Mucosa of descending colon (tissue), 3 donors: ENCODE results near the gene RAP1A. TPM values are rescaled to one million over a fixed set of nuclear protein-coding genes. Genes with fewer than 3 reads are reported as not detected.
A peak's percentile ranks its signal among the peaks of the same experiment; 100 is the strongest.

Source experiments
- ATAC-seq: fragments of 200-7000 bp; cut with Tn5 transposase; one replicate; pipeline ENCODE4 v1.9.1; 2020; ENCODE audit warnings: mild to moderate bottlenecking, moderate library complexity
- DNase-seq, 3 donors: peaks; one replicate each; pipeline ENCODE4 v3.0.0-alpha.2; 2020
- H3K36me3 ChIP-seq: fragments of 200-600 bp; one replicate; pipeline ENCODE4 v1.8.0; 2021; ENCODE audit warnings: low read depth, mild to moderate bottlenecking
- H3K4me1 ChIP-seq: fragments of 200-600 bp; one replicate; pipeline ENCODE4 v1.8.0; 2021; ENCODE audit warnings: low read depth, mild to moderate bottlenecking
- H3K4me3 ChIP-seq: fragments of 200-600 bp; one replicate; pipeline ENCODE4 v1.8.0; 2021; ENCODE audit warnings: mild to moderate bottlenecking
- H3K9me3 ChIP-seq: fragments of 200-600 bp; one replicate; pipeline ENCODE4 v1.8.0; 2021; ENCODE audit warnings: mild to moderate bottlenecking
- CTCF ChIP-seq: fragments of 200-600 bp; IDR thresholded peaks from one replicate; pipeline ENCODE4 v1.8.0; 2022; ENCODE audit warnings: antibody characterized with exemption, mild to moderate bottlenecking
- intact Hi-C, 2 donors: fragments of 100-400 bp; cut with DNase I in 1 of 2; cut with micrococcal nuclease in 1 of 2; formaldehyde crosslinking; loops; one replicate each; pipeline versions ENCODE4 v1.11.0 to v1.11.1; 2022; cut with DNase I, micrococcal nuclease
- total RNA-seq, 3 donors: library from RNA; stranded (reverse); fragmentation: NEBNext Ultra II Directional in 2 of 3; extraction: Animal tissue kit (Norgen Biotek cat#: 25700) in 2 of 3; gene quantifications; one replicate each; pipeline versions ENCODE4 v1.2.1 to v1.2.4, GENCODE V29; 2021 to 2023
- donor health status: DM: no; HTN: no; CAD: no; lungs with moderate emphysema.
- donor health status: DM: no; HTN: no; CAD: no.
- donor health status: DM: no; HTN: yes; CAD: no.

RAP1A gene
- total RNA-seq, 3 donors from 2014 or later, result 84.4 to 272 (median 95.4) TPM

GRCh38 chr1:111690306-111690617, 70.7 kb downstream of the RAP1A start:
- DNase-seq (peak in 1 of 3 donors; percentile 44), ATAC-seq (no peak)
- Histone ChIP-seq H3K9me3 (no peaks in the 10 kb centered on the region), H3K4me1 (no peaks in the 10 kb centered on the region), H3K4me3 (no peak overlapping the region), H3K36me3 (no peaks in the 10 kb centered on the region)
- intact Hi-C loops, result no loop called here
- TF ChIP-seq CTCF, result no peak

- H3K36me3 ChIP-seq, result no peaks in the 10 kb centered on the region
These were observed 72.3 kb downstream of the RAP1A start for GRCh38 chr1:111691886-111692285.

GRCh38 chr1:111695801-111696200, 76.2 kb downstream of the RAP1A start:
- Histone ChIP-seq H3K4me1 (no peaks in the 10 kb centered on the region), H3K4me3 (no peak overlapping the region), H3K36me3 (no peaks in the 10 kb centered on the region), H3K9me3 (no peaks in the 10 kb centered on the region)
- ATAC-seq (no peak), DNase-seq (no peak)
- intact Hi-C loops, result no loop called here
- TF ChIP-seq CTCF, result no peak

More at GRCh38 chr1:111691886-111692285, 72.3 kb downstream of the RAP1A start:
- no peak for TF ChIP-seq CTCF
- Histone ChIP-seq H3K4me1 (no peaks in the 10 kb centered on the region), H3K4me3 (no peak overlapping the region), H3K9me3 (no peaks in the 10 kb centered on the region)
- no peak for ATAC-seq
- intact Hi-C loops, result no loop called here
- no peak for DNase-seq

GRCh38 chr1:111696330-111696729, 76.7 kb downstream of the RAP1A start:
- no peak for TF ChIP-seq CTCF
- no peak for ATAC-seq
- no peaks in the 10 kb centered on the region for H3K36me3 ChIP-seq

GRCh38 chr1:111699268-111699667, 79.7 kb downstream of the RAP1A start:
- TF ChIP-seq CTCF, result no peak
- Histone ChIP-seq H3K36me3 (no peaks in the 10 kb centered on the region), H3K4me3 (no peak overlapping the region), H3K9me3 (no peaks in the 10 kb centered on the region), H3K4me1 (no peaks in the 10 kb centered on the region)
- ATAC-seq, result no peak
- no peak for DNase-seq
- intact Hi-C loops, result no loop called here

More at GRCh38 chr1:111696330-111696729, 76.7 kb downstream of the RAP1A start:
- Histone ChIP-seq H3K9me3 (no peaks in the 10 kb centered on the region), H3K4me1 (no peaks in the 10 kb centered on the region), H3K4me3 (no peak overlapping the region)
- intact Hi-C loops, result no loop called here
- DNase-seq, result no peak

GRCh38 chr1:111702504-111703050, 83.0 kb downstream of the RAP1A start:
- peak; percentile 39 for ATAC-seq
- Histone ChIP-seq H3K9me3 (no peaks in the 10 kb centered on the region), H3K36me3 (no peaks in the 10 kb centered on the region), H3K4me3 (no peak overlapping the region), H3K4me1 (no peaks in the 10 kb centered on the region)
- TF ChIP-seq CTCF, result no peak
- no peak for DNase-seq
- intact Hi-C loops, result no loop called here
